T-cell (primary cell): Measurements from ENCODE around the gene NTHL1. TPM values are rescaled to one million over a fixed set of nuclear protein-coding genes. Genes with fewer than 3 reads are reported as not detected.
"Not testable (repeated sequence)": the region's sequence is repeated elsewhere in the genome, so short reads cannot be mapped to it uniquely, and the experiment has no call there.

Experiments
- ATAC-seq, 4 experiments: fragments of 200-7000 bp in 3 of 4; fragments of 150-1000 bp in 1 of 4; cut with Tn5 transposase; replicated peaks in 1 of 4; 1 replicate in 3 of 4; 2 replicates in 1 of 4; pipeline ENCODE4 v1.10.0; 2021; ENCODE audit warnings: moderate library complexity in 3 of 4, mild to moderate bottlenecking in 2 of 4, moderate number of reproducible peaks in 1 of 4
- CTCF ChIA-PET, 2 donors: fragments of 300-600 bp; sonication (Branson Sonifier 250); formaldehyde crosslinking; loops; one replicate each; lab custom pipeline; 2022; ENCODE audit warnings: antibody characterized with exemption in 2 of 2; lab: Charles Lee
- POLR2A ChIA-PET, 2 donors: fragments of 300-600 bp; sonication (Branson Sonifier 250); formaldehyde crosslinking; loops; one replicate each; lab custom pipeline; 2022; ENCODE audit warnings: antibody characterized with exemption in 2 of 2; lab: Charles Lee
- DNase-seq, 35 experiments: peaks; one replicate each; pipeline versions ENCODE4 v3.0.0 to v3.0.0-alpha.2; 2013 to 2023
- H3K27ac ChIP-seq: one replicate; pipeline ENCODE4 v1.5.1; 2013; ENCODE audit warnings: low read length
- H3K27me3 ChIP-seq, 2 experiments: replicated peaks in 1 of 2; 1 replicate in 1 of 2; 2 replicates in 1 of 2; pipeline versions ENCODE4 v1.6.1 to v1.7.0; 2013; ENCODE audit warnings: low read length in 1 of 2, mixed read lengths in 1 of 2; ENCODE audit not compliant: control insufficient read depth in 2 of 2, insufficient read depth in 2 of 2; ENCODE audit errors: extremely low read depth in 1 of 2
- H3K36me3 ChIP-seq, 2 donors: 1 replicate in 1 of 2; 2 replicates in 1 of 2; pipeline versions ENCODE4 v1.6.1 to v1.7.0; 2013; ENCODE audit warnings: low read length in 1 of 2; ENCODE audit not compliant: control insufficient read depth in 2 of 2, insufficient read depth in 1 of 2; ENCODE audit errors: extremely low read depth in 1 of 2
- H3K4me1 ChIP-seq, 2 experiments: 1 replicate in 1 of 2; 2 replicates in 1 of 2; pipeline versions ENCODE4 v1.6.1 to v1.7.0; 2013; ENCODE audit warnings: low read length in 2 of 2, mixed read lengths in 1 of 2; ENCODE audit not compliant: insufficient read depth in 2 of 2, control insufficient read depth in 1 of 2; ENCODE audit errors: extremely low read depth in 1 of 2
- H3K4me3 ChIP-seq, 2 donors: 1 replicate in 1 of 2; 2 replicates in 1 of 2; pipeline versions ENCODE4 v1.5.1 to v1.7.0; 2013; ENCODE audit warnings: mild to moderate bottlenecking in 2 of 2, low read length in 1 of 2, moderate library complexity in 1 of 2; ENCODE audit not compliant: control insufficient read depth in 1 of 2; ENCODE audit errors: extremely low read depth in 1 of 2
- H3K9me3 ChIP-seq: 2 replicates; pipeline ENCODE4 v1.7.0; 2013
- H3K27ac Mint-ChIP-seq, 2 donors: one replicate each; pipeline ENCODE4 v1.8.0; 2020 to 2021; ENCODE audit warnings: mild to moderate bottlenecking in 2 of 2, mixed read lengths in 2 of 2
- H3K27me3 Mint-ChIP-seq, 2 donors: one replicate each; pipeline ENCODE4 v1.8.0; 2021 to 2022; ENCODE audit warnings: mixed read lengths in 2 of 2
- H3K36me3 Mint-ChIP-seq: one replicate; pipeline ENCODE4 v1.8.0; 2021; ENCODE audit warnings: mixed read lengths
- H3K4me1 Mint-ChIP-seq, 3 donors: one replicate each; pipeline ENCODE4 v1.8.0; 2020 to 2022; ENCODE audit warnings: mixed read lengths in 3 of 3, mild to moderate bottlenecking in 1 of 3
- H3K4me3 Mint-ChIP-seq, 3 donors: one replicate each; pipeline ENCODE4 v1.8.0; 2020 to 2022; ENCODE audit warnings: mild to moderate bottlenecking in 3 of 3, mixed read lengths in 3 of 3, moderate library complexity in 3 of 3
- H3K9me3 Mint-ChIP-seq, 3 donors: one replicate each; pipeline ENCODE4 v1.8.0; 2020 to 2022; ENCODE audit warnings: mixed read lengths in 3 of 3
- WGBS: methylation state at CpG from one replicate; pipeline ENCODE4 v1.1.5; 2013; ENCODE audit warnings: missing lambda C conversion rate; ENCODE audit not compliant: insufficient coverage; 5-methylcytosine and 5-hydroxymethylcytosine counted together
- total RNA-seq, 35 experiments: library from RNA in 6 of 35; stranded (reverse) in 6 of 35; fragments of 120-200 nt in 1 of 35; gene quantifications; one replicate each; pipeline versions ENCODE4 v1.2.1 to v1.2.4 and lab custom pipeline; 2013 to 2026

Gene NTHL1
- total RNA-seq, 5 donors from 2014 or later (not counting 1 experiment from before 2014, with no cell fraction given): 5.8 to 24.1 (median 18.3) TPM

DNA sequence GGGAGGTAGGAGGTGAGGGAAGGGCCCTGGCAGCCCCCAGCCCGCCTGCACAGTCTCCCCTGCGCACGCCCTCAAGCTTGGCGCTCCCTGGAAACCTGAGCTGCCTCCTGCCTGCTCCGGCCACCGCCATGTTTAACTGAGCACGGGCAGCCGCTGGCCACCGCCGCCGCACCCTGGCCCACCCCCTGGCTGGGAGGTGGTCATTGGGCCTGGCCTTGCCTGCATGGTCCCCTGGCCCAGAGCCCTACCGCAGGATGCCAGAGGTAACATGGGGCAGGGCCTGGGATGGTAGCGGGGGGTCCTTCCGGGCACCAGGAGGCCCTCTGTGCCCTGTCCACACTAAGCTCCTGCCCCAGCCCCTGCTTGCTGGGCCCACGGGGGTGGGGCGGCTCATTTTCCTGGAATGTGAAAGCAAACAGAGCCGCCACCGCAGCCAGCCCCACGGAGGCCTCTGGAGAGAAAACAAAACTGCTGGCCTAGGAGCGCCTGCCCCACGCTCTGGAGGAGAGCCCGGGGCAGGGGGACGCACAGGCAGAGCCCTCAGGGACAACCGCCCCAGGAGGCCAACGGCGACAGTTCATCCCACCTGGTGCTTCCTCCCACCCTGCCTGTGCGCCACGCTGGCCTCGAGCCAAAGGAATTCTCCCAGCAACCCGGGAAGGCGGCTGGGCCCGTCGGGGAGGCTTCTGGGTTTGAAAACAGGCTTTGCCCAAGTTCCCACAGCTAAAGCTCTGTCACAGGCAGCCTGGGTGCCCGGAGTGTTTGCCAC, 12.0 kb downstream of the NTHL1 start:
- ATAC-seq (no peak), DNase-seq (no peak)
- Mint-ChIP-seq H3K9me3 (no peaks in the 10 kb centered on the region), H3K27me3 (no peaks in the 10 kb centered on the region), H3K27ac (no peak overlapping the region), H3K4me3 (no peak overlapping the region), H3K36me3 (no peaks in the 10 kb centered on the region), H3K4me1 (peaks cover 0 to 2% (median 0%) of the 10 kb centered on the region in 3 donors)
- H3K9me3 ChIP-seq: no peaks in the 10 kb centered on the region
- H3K36me3 ChIP-seq: no peaks in the 10 kb centered on the region
- no peak overlapping the region for H3K27ac ChIP-seq
- ChIA-PET POLR2A (interaction anchor here in 1 of 2 donors (0.6 kb wide), 1 partner anchor 1586 kb away, joined by 3 read pairs; no protein-coding TSS in a partner anchor), CTCF (no interaction called here)
- peaks cover 0 to 8% of the 10 kb centered on the region in 2 experiments for H3K4me1 ChIP-seq
- 90% methylated on average over 34 of the region's 34 CpGs for WGBS
- H3K4me3 ChIP-seq: no peak overlapping the region
- peaks cover 0 to 10% of the 10 kb centered on the region in 2 experiments for H3K27me3 ChIP-seq

- no peaks in the 10 kb centered on the region for H3K9me3 Mint-ChIP-seq
- no peaks in the 10 kb centered on the region for H3K36me3 ChIP-seq
- no peak overlapping the region for H3K4me3 Mint-ChIP-seq
- DNase-seq (no peak), ATAC-seq (no peak)
- no peaks in the 10 kb centered on the region for H3K9me3 ChIP-seq
- ChIA-PET POLR2A (interaction anchor here in 1 of 2 donors (0.6 kb wide), 1 partner anchor 1585 kb away, joined by 3 read pairs; no protein-coding TSS in a partner anchor), CTCF (no interaction called here)
- peaks cover 0 to 8% of the 10 kb centered on the region in 2 experiments for H3K4me1 ChIP-seq
- H3K36me3 Mint-ChIP-seq: no peaks in the 10 kb centered on the region
- H3K4me1 Mint-ChIP-seq: peaks cover 0 to 2% (median 0%) of the 10 kb centered on the region in 3 donors
- no peak overlapping the region for H3K4me3 ChIP-seq
- no peaks in the 10 kb centered on the region for H3K27me3 Mint-ChIP-seq
- no peak overlapping the region for H3K27ac ChIP-seq
- H3K27ac Mint-ChIP-seq: no peak overlapping the region
- peaks cover 0 to 10% of the 10 kb centered on the region in 2 experiments for H3K27me3 ChIP-seq
- whole genome bisulfite sequencing: 89% methylated on average over 9 of the region's 17 CpGs
These were observed 12.8 kb downstream of the NTHL1 start for GRCh38 chr16:2034696-2035430.

DNA sequence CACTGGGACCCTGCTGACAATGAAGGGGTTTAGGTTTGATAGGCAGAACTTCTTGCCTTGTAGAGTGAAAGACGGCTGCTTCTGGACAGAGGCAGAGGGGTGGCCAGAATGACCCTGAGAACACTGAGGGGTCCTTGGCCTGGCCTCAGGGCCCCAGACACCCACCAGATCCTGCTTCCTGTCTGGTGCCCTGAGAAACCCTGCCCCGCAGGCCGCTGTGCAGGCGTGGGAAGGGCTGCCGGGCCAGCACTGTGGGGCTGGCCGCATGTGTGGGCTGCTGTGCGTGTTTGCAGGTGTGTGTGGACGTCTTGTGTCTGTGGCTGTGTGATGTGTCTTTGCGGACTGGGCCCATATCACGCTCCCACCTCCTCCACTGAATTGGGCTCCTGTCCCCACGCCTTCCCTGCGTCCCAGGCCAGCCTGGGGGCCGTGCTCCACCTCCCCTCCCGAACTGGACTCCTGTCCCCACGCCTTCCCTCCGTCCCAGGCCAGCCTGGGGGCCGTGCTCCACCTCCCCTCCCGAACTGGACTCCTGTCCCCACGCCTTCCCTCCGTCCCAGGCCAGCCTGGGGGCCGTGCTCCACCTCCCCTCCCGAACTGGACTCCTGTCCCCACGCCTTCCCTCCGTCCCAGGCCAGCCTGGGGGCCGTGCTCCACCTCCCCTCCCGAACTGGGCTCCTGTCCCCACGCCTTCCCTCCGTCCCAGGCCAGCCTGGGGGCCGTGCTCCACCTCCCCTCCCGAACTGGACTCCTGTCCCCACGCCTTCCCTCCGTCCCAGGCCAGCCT, 13.5 kb downstream of the NTHL1 start:
- H3K4me3 Mint-ChIP-seq, H3K27ac ChIP-seq: not testable (repeated sequence)
- WGBS: 78% methylated on average over 6 of the region's 32 CpGs

DNA sequence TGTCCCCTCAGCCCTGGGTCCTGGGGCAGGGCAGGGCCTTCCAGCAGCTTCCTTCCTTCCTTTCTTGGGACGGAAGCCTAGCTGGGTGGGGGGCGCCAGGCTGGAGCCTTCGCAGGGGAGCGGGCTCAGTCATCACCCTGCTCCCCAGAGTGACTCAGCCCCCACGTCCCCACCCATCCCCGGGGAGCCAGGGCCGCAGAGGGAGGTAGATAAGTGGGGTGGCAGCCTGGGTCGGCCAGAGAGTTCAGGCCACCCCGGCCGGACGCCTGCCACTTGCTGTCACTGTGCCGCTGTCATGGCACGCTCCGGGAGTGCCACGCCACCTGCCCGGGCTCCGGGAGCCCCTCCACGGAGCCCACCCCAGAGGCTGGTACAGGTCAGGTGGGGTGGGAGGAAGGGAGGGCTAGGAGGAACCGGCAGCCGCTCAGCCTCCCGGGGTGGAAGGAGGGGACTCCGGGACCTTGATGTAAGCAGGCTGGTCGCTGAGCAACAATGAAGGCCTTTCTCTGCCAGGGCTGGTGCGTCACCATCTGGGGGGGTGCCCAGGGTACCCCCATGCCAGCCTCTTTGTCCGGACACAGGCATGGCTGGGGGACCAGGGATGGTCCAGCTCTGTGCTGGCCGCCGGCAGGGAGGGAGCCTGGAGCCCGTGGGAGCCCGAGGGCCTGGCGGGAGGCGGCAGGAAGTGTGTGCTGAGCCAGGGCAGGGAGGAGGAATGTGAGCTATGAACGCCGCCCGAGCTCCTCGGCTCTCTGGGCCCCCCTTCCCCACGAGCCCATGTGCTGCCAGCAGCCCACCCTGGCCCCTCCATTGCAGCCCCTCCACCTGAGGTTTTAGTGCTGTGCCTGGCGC, 14.4 kb downstream of the NTHL1 start:
- Mint-ChIP-seq H3K27me3 (no peaks in the 10 kb centered on the region), H3K4me1 (peaks cover 0 to 2% (median under 1%) of the 10 kb centered on the region in 3 donors), H3K9me3 (no peaks in the 10 kb centered on the region), H3K4me3 (no peak overlapping the region), H3K36me3 (no peaks in the 10 kb centered on the region), H3K27ac (no peak overlapping the region)
- 40% methylated on average over 25 of the region's 37 CpGs for WGBS
- ATAC-seq (peak in 3 of 4 experiments; percentile 14 to 51 (median 34)), DNase-seq (no peak)
- ChIA-PET POLR2A (no interaction called here), CTCF (no interaction called here)
- Histone ChIP-seq H3K27me3 (peaks cover 0 to 10% of the 10 kb centered on the region in 2 experiments), H3K27ac (no peak overlapping the region), H3K4me3 (no peak overlapping the region), H3K9me3 (no peaks in the 10 kb centered on the region), H3K4me1 (peaks cover 0 to 8% of the 10 kb centered on the region in 2 experiments), H3K36me3 (no peaks in the 10 kb centered on the region)

More for the DNA sequence above, 13.5 kb downstream of the NTHL1 start:
- H3K4me1 ChIP-seq, H3K9me3 Mint-ChIP-seq, H3K36me3 ChIP-seq, DNase-seq, H3K36me3 Mint-ChIP-seq, H3K27me3 Mint-ChIP-seq, H3K4me1 Mint-ChIP-seq, H3K9me3 ChIP-seq, CTCF ChIA-PET, H3K4me3 ChIP-seq, H3K27me3 ChIP-seq, ATAC-seq, H3K27ac Mint-ChIP-seq, POLR2A ChIA-PET: not testable (repeated sequence)

GRCh38 chr16:2032285-2033056, 15.2 kb downstream of the NTHL1 start:
- no peak overlapping the region for H3K4me3 ChIP-seq
- no peak for DNase-seq
- Mint-ChIP-seq H3K27me3 (no peaks in the 10 kb centered on the region), H3K36me3 (no peaks in the 10 kb centered on the region), H3K4me1 (peaks cover 0 to 6% (median 5%) of the 10 kb centered on the region in 3 donors), H3K4me3 (peak overlapping the region in 1 of 3 donors; percentile 2), H3K27ac (peak overlapping the region in 1 of 2 donors; percentile 44), H3K9me3 (no peaks in the 10 kb centered on the region)
- 55% methylated on average over 10 of the region's 15 CpGs for WGBS
- peaks cover 0 to 15% of the 10 kb centered on the region in 2 experiments for H3K27me3 ChIP-seq
- CTCF ChIA-PET: no interaction called here
- H3K27ac ChIP-seq: no peak overlapping the region
- POLR2A ChIA-PET: interaction anchor here in 1 of 2 donors (0.5 to 0.7 kb wide), 3 partner anchors 15 to 325 kb away, joined by 3 to 7 read pairs (median 4); partner anchors contain the start of gene NTHL1
- H3K9me3 ChIP-seq: no peaks in the 10 kb centered on the region
- peaks cover 0 to 14% of the 10 kb centered on the region in 2 experiments for H3K4me1 ChIP-seq
- ATAC-seq: no peak
- H3K36me3 ChIP-seq: no peaks in the 10 kb centered on the region
